SU-DHL-6 (cell line): ENCODE measurements around the gene SLC26A9.

Experiments used
- CTCF ChIP-seq: fragments of 200-600 bp; sonication (generic); IDR thresholded peaks from one replicate; pipeline ENCODE4 v1.5.1; 2017; ENCODE audit warnings: antibody characterized with exemption, mild to moderate bottlenecking, low read length, moderate library complexity; ENCODE audit not compliant: insufficient read depth, poor library complexity, severe bottlenecking
- EZH2phosphoT487 ChIP-seq: fragments of 200-600 bp; sonication (generic), shearing (Covaris generic); conservative IDR thresholded peaks from 2 replicates; pipeline ENCODE4 v1.6.1; 2018; ENCODE audit warnings: mild to moderate bottlenecking, antibody characterized with exemption, low read length, moderate library complexity, mixed read lengths

GRCh38 chr1:205920159-205920558 lies 23.1 kb downstream of the SLC26A9 start:
- TF ChIP-seq CTCF (no peak), EZH2phosphoT487 (no peak)
